Nephron progenitor cell (in vitro differentiated cells): Measurements from ENCODE around the gene TECTB.

Source experiments
- DNase-seq: peaks from one replicate; pipeline ENCODE4 v3.0.0; 2021
- H3K27ac Mint-ChIP-seq: 2 replicates; pipeline ENCODE4 v1.8.0; 2021; ENCODE audit warnings: mild to moderate bottlenecking, moderate library complexity, mixed read lengths
- H3K27me3 Mint-ChIP-seq: 2 replicates; pipeline ENCODE4 v1.8.0; 2021; ENCODE audit warnings: mild to moderate bottlenecking, low read depth, mixed read lengths; ENCODE audit not compliant: poor library complexity
- H3K36me3 Mint-ChIP-seq: 2 replicates; pipeline ENCODE4 v1.8.0; 2021; ENCODE audit warnings: low read depth, mixed read lengths
- H3K4me1 Mint-ChIP-seq: 2 replicates; pipeline ENCODE4 v1.8.0; 2021; ENCODE audit warnings: mixed read lengths
- H3K4me3 Mint-ChIP-seq: 2 replicates; pipeline ENCODE4 v1.8.0; 2021; ENCODE audit warnings: mild to moderate bottlenecking, moderate library complexity, mixed read lengths
- H3K9me3 Mint-ChIP-seq: 2 replicates; pipeline ENCODE4 v1.8.0; 2021; ENCODE audit warnings: mild to moderate bottlenecking, moderate library complexity, mixed read lengths
- CTCF ChIP-seq: fragments of 200-600 bp; sonication (generic); IDR thresholded peaks from 2 replicates; pipeline ENCODE4 v1.5.0; 2021; ENCODE audit warnings: antibody characterized with exemption

The TECTB gene

GRCh38 chr10:112330607-112331160 is 47.5 kb downstream of the TECTB start:
- H3K4me3 Mint-ChIP-seq: no peak overlapping the region
- H3K27me3 Mint-ChIP-seq: peaks cover 14% of the 10 kb centered on the region
- no peaks in the 10 kb centered on the region for H3K36me3 Mint-ChIP-seq
- TF ChIP-seq CTCF: no peak
- H3K27ac Mint-ChIP-seq: no peak overlapping the region
- DNase-seq: no peak
- peaks cover 17% of the 10 kb centered on the region for H3K4me1 Mint-ChIP-seq
- no peaks in the 10 kb centered on the region for H3K9me3 Mint-ChIP-seq

GRCh38 chr10:112332022-112332421 is 48.8 kb downstream of the TECTB start:
- no peak for TF ChIP-seq CTCF
- no peak overlapping the region for H3K27ac Mint-ChIP-seq
- peaks cover 17% of the 10 kb centered on the region for H3K27me3 Mint-ChIP-seq
- peaks cover 23% of the 10 kb centered on the region for H3K4me1 Mint-ChIP-seq
- no peaks in the 10 kb centered on the region for H3K9me3 Mint-ChIP-seq
- no peak for DNase-seq
- no peak overlapping the region for H3K4me3 Mint-ChIP-seq
- no peaks in the 10 kb centered on the region for H3K36me3 Mint-ChIP-seq

GRCh38 chr10:112332509-112333228 is 49.5 kb downstream of the TECTB start:
- H3K27me3 Mint-ChIP-seq: peaks cover 18% of the 10 kb centered on the region
- no peak for DNase-seq
- TF ChIP-seq CTCF: no peak
- H3K4me1 Mint-ChIP-seq: peaks cover 23% of the 10 kb centered on the region
- H3K9me3 Mint-ChIP-seq: no peaks in the 10 kb centered on the region
- no peak overlapping the region for H3K4me3 Mint-ChIP-seq
- H3K36me3 Mint-ChIP-seq: no peaks in the 10 kb centered on the region
- no peak overlapping the region for H3K27ac Mint-ChIP-seq

- Mint-ChIP-seq H3K4me1 (peaks cover 22% of the 10 kb centered on the region), H3K27me3 (peaks cover 20% of the 10 kb centered on the region), H3K27ac (no peak overlapping the region), H3K36me3 (no peaks in the 10 kb centered on the region), H3K9me3 (no peaks in the 10 kb centered on the region), H3K4me3 (no peak overlapping the region)
- no peak for DNase-seq
- TF ChIP-seq CTCF: no peak
Measured at GRCh38 chr10:112333452-112333851, 50.3 kb downstream of the TECTB start.

GRCh38 chr10:112335111-112335867 is 52.1 kb downstream of the TECTB start:
- H3K4me3 Mint-ChIP-seq: no peak overlapping the region
- H3K27ac Mint-ChIP-seq: no peak overlapping the region
- peaks cover 19% of the 10 kb centered on the region for H3K4me1 Mint-ChIP-seq
- no peaks in the 10 kb centered on the region for H3K36me3 Mint-ChIP-seq
- peaks cover 30% of the 10 kb centered on the region for H3K27me3 Mint-ChIP-seq
- DNase-seq: no peak
- no peak for TF ChIP-seq CTCF
- H3K9me3 Mint-ChIP-seq: no peaks in the 10 kb centered on the region
